CD4-positive, alpha-beta T cell treated with Interferon alpha-2 for 1 hour (primary cell): ENCODE results near the gene SCYGR4.
"Not testable (repeated sequence)": the region's sequence is repeated elsewhere in the genome, so short reads cannot be mapped to it uniquely, and the experiment has no call there.

Experiments used
- DNase-seq, 2 donors: peaks; one replicate each; pipeline ENCODE4 v3.0.0-alpha.2; 2020 to 2022

SCYGR4 gene

DNA sequence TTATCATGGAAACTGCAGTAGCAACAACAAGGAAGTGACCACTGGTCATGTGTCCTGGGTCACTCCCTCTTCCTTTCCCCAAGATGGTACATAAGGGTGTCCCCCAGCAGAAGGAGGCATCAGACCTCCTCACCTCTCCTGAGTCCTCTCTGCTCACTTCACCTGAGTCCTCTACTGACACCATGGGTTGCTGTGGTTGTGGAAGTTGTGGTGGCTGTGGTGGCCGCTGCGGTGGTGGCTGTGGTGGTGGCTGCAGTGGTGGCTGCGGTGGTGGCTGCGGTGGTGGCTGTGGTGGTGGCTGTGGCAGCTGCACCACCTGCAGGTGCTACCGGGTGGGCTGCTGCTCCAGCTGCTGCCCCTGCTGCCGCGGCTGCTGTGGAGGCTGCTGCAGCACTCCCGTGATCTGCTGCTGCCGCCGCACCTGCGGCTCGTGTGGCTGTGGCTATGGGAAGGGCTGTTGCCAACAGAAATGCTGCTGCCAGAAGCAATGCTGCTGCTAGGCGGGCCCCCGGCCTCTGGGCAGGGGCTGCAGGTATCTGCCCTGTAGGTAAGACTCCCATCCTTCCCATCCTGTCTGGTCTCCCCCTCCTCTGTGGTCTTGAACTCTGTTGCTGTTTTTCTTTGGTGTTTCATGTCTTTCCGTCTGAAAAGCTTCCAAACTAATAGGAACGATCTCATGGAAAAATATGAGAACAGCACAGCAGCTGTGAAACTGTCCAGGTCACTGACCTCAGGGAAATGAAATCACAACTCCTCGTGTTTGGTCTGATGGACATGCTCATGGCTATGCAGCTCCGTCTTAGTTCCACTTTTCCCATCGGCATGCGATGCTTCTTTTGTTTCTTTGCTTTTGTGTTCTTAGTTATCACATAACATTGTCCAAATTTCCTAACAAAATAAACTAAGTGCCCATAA is at the start of gene SCYGR4:
Gene SCYGR4 (plus strand): TSS at position 183 of the 915 bp plus-strand sequence. CDS start 0 bp downstream, at position 183.
- DNase-seq, result no peak

GRCh38 chr2:227568852-227569169 is 48.5 kb upstream of the SCYGR4 start:
- DNase-seq, result no peak

GRCh38 chr2:227570615-227571014 is 46.7 kb upstream of the SCYGR4 start:
- DNase-seq, result no peak

DNA sequence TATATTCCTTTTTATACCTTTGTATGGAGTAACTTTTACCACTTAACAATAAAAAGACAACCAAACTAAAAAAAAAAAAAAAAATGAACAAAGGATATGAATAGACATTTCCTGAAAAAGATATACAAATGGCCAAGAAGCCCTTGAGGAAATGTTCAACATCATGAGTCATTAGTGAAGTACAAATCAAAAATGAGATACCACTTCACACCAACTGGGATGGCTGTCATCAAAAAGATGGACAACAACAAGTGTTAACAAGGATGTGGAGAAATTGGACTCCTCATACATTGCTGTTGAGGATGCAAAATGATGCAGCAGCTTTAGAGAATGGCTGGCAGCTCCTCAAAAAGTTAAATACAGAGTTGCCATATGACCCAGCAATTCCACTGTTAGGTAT is 41.2 kb upstream of the SCYGR4 start:
- no peak for DNase-seq

- DNase-seq, result no peak
Measured at GRCh38 chr2:227576812-227577211, 40.5 kb upstream of the SCYGR4 start.

DNA sequence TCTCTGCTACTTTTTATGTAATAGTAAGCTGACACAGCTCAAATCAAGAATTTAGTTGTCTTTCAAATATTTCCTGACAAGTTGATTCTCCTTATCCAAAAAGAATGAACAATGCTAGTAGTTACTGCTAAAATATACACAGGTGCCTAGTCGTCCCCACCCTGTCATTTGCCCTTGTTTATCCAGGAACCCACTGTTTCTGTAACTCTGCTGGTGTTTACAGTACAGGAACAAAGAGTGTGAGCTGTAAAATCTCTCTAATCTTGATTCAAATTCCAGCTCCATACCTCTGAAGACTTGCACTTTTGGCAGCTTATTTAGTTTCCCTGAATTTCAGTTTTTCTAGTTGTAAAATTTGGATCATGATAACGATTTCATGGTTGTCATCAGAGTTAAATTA is 39.7 kb upstream of the SCYGR4 start:
- DNase-seq, result no peak

DNA sequence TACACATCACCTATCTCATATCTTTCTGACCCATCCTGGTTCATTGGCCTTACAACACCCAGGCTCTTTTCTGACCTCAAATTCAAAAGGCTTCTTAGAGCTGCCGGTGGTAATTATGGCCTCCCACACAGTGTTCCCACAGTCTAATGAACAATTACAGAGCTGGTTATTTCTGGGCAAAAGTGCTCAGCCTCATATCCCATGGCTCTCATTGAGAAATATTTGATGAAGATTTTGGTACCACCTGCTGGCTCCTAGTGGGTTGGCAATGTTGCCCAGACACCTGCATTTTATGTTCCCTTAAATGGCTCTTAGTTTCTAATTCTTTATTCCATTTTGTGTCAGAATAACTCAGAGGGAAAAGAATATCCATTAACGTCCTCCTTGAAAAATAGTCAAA is 38.7 kb upstream of the SCYGR4 start:
- no peak for DNase-seq

DNA sequence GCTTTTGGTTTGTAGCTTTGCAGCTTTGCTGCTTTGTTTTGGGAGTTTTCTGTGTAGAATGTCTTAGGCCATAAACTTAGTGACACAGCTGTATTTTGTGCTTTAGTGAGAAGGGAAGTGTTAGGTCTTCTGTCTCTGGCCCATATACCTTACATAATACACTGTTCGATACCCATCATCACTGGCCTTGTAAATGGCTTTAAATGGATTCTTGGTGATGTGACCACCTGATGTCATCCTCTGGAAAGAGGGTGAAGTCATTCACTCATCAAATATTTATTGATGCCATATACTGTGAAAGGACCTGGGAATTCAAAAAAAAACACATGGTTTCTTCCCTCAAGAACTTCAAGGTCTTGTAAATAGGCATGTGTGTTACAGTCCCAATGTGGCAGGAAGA is 37.5 kb upstream of the SCYGR4 start:
- no peak for DNase-seq

GRCh38 chr2:227582369-227582768 is 34.9 kb upstream of the SCYGR4 start:
- DNase-seq, result no peak

GRCh38 chr2:227592694-227593387 is 24.5 kb upstream of the SCYGR4 start:
- no peak for DNase-seq

GRCh38 chr2:227595797-227596196 is 21.5 kb upstream of the SCYGR4 start:
- DNase-seq, result no peak

DNA sequence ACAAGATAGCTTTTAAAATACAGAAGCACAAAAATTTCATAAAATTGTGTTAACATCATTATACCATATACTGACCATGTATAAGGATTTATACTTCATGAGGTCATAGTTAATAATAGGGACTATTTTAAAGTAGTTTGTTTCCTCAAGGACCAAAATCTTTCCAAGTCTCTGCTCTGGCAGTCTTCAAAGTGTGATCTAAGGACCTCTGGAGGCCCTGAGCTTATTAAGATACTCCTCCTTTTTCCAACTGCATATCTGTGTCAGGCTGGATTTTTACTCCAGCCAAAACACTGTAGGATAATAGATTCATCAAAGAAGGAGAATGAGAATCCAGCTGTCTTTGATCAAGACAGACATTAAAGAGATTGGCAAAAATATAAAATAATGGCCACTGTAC is 20.3 kb upstream of the SCYGR4 start:
- no peak for DNase-seq

- DNase-seq, result no peak
Measured at GRCh38 chr2:227597998-227598397, 19.3 kb upstream of the SCYGR4 start.

- DNase-seq, result not testable (repeated sequence)
Measured at GRCh38 chr2:227598835-227599503, 18.3 kb upstream of the SCYGR4 start, which contains the start of gene SCYGR2. Gene SCYGR2 (plus strand): TSS chr2:227598893. CDS start chr2:227598893, 0 bp downstream.

DNA sequence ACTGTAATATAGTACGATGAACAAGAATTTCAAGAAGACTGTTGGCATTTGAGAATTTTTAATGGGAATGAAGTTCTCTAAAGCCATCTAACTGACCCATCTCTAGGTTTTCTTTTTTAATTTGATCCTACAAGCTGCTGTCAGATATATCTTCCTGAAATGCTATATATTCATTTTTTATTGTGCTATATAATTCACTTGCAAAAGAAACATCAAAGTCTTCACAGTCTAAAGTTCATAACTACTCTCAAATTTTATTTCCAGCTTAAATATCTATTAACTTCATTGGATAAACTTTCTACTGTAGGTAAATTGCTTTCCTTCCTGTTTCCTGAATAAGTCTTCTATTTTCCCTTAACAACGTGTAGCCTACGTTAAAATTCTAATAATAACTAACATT is 14.9 kb upstream of the SCYGR4 start:
- DNase-seq, result no peak

- DNase-seq, result no peak
Measured at GRCh38 chr2:227606476-227606875, 10.8 kb upstream of the SCYGR4 start.

- DNase-seq, result no peak
Measured at GRCh38 chr2:227607941-227608340, 9.4 kb upstream of the SCYGR4 start.

DNA sequence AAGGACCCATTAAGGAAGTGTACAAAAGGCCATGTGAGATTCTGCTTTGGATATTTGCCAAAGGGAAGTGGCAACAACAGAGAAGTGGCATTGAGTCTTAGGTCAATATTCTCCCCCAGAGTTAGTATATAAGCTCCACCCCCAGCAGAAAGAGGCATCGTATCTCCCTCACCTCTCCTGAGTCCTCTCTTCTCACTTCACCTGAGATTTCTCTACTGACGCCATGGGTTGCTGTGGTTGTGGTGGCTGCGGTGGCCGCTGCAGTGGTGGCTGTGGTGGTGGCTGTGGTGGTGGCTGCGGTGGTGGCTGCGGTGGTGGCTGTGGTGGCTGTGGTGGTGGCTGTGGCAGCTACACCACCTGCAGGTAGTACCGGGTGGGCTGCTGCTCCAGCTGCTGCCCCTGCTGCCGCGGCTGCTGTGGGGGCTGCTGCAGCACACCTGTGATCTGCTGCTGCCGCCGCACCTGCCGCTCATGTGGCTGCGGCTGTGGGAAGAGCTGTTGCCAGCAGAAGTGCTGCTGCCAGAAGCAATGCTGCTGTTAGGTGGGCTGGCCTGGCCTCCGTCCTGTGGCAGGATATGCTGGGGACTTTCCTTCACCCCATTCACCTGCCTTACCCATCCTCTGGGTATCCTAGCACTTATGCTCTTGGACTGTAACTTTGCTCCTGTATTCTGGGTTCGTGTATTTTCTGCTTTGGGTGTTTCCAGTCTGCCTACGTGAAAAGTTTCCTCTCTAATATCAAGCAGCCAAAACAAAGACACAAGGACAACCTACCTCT is 8.5 kb upstream of the SCYGR4 start:
- DNase-seq, result peak; percentile 11 to 43

DNA sequence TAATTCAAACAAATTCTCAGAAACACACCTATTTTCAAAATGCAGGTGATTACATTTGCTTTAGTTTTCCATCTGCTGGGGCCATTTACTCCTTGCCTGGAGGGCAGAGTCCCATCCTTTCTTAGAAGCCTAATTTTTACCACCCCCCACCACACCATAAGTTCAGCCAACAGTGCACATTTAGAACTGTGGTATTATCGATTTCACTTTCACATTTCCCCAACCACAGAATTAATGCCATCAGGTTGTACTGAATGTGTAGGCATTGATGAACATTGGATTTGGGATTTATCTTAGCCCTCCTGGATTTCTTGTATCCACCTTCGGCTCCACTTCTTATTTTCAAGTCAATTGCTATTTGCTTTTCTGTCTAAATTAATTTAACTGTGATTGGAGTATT is 7.2 kb upstream of the SCYGR4 start:
- DNase-seq, result no peak

GRCh38 chr2:227612546-227613271 is 4.6 kb upstream of the SCYGR4 start:
- no peak for DNase-seq

GRCh38 chr2:227613272-227613660 is 4.0 kb upstream of the SCYGR4 start:
- no peak for DNase-seq

GRCh38 chr2:227614246-227614645 is 3.1 kb upstream of the SCYGR4 start:
- no peak for DNase-seq
